Measurements from ENCODE around the gene RASGRF1.

Gene RASGRF1

GRCh38 chr15:79101866-79102581, 11.4 kb upstream of the RASGRF1 start:
- DNase-seq (ENCODE audit: extremely low read depth in 1 of 2, low read depth in 1 of 2) = no peak

GRCh38 chr15:79099692-79100091, 9.1 kb upstream of the RASGRF1 start:
- DNase-seq (ENCODE audit: extremely low read depth in 1 of 2, low read depth in 1 of 2) = no peak

GRCh38 chr15:79094611-79095021, 4.0 kb upstream of the RASGRF1 start:
- DNase-seq (ENCODE audit: extremely low read depth in 1 of 2, low read depth in 1 of 2) = no peak

GRCh38 chr15:79093352-79093935, 2.9 kb upstream of the RASGRF1 start:
- no peak for DNase-seq (ENCODE audit: extremely low read depth in 1 of 2, low read depth in 1 of 2)

GRCh38 chr15:79092382-79092781, 1.8 kb upstream of the RASGRF1 start:
- no peak for DNase-seq (ENCODE audit: extremely low read depth in 1 of 2, low read depth in 1 of 2)

- DNase-seq (ENCODE audit: extremely low read depth in 1 of 2, low read depth in 1 of 2) = peak in 1 of 2 donors; percentile 0
These were observed 756 bp upstream of the RASGRF1 start for GRCh38 chr15:79091204-79091867.

- no peak for DNase-seq (ENCODE audit: extremely low read depth in 1 of 2, low read depth in 1 of 2)
These were observed 592 bp downstream of the RASGRF1 start for GRCh38 chr15:79089890-79090486.

- DNase-seq (ENCODE audit: extremely low read depth in 1 of 2, low read depth in 1 of 2) = no peak
These were observed 1.2 kb downstream of the RASGRF1 start for GRCh38 chr15:79089331-79089889.

- DNase-seq (ENCODE audit: extremely low read depth in 1 of 2, low read depth in 1 of 2) = no peak
These were observed 2.0 kb downstream of the RASGRF1 start for GRCh38 chr15:79088426-79089205.

GRCh38 chr15:79086814-79087213, 3.8 kb downstream of the RASGRF1 start:
- no peak for DNase-seq (ENCODE audit: extremely low read depth in 1 of 2, low read depth in 1 of 2)

- no peak for DNase-seq (ENCODE audit: extremely low read depth in 1 of 2, low read depth in 1 of 2)
These were observed 6.1 kb downstream of the RASGRF1 start for GRCh38 chr15:79084308-79084968.

- no peak for DNase-seq (ENCODE audit: extremely low read depth in 1 of 2, low read depth in 1 of 2)
These were observed 7.4 kb downstream of the RASGRF1 start for GRCh38 chr15:79083154-79083553.

- DNase-seq (ENCODE audit: extremely low read depth in 1 of 2, low read depth in 1 of 2) = no peak
These were observed 8.1 kb downstream of the RASGRF1 start for GRCh38 chr15:79082363-79083070.

- DNase-seq (ENCODE audit: extremely low read depth in 1 of 2, low read depth in 1 of 2) = no peak
These were observed 11.7 kb downstream of the RASGRF1 start for GRCh38 chr15:79078763-79079410.

- no peak for DNase-seq (ENCODE audit: extremely low read depth in 1 of 2, low read depth in 1 of 2)
These were observed 12.6 kb downstream of the RASGRF1 start for GRCh38 chr15:79078003-79078402.

GRCh38 chr15:79076661-79077060, 13.9 kb downstream of the RASGRF1 start:
- DNase-seq (ENCODE audit: extremely low read depth in 1 of 2, low read depth in 1 of 2) = no peak

- DNase-seq (ENCODE audit: extremely low read depth in 1 of 2, low read depth in 1 of 2) = no peak
These were observed 15.3 kb downstream of the RASGRF1 start for GRCh38 chr15:79075256-79075655.

GRCh38 chr15:79073336-79073735, 17.2 kb downstream of the RASGRF1 start:
- no peak for DNase-seq (ENCODE audit: extremely low read depth in 1 of 2, low read depth in 1 of 2)

- DNase-seq (ENCODE audit: extremely low read depth in 1 of 2, low read depth in 1 of 2) = no peak
These were observed 18.7 kb downstream of the RASGRF1 start for GRCh38 chr15:79071901-79072300.
